ENCODE measurements around the gene APIP.
A peak's percentile ranks its signal among the peaks of the same experiment; 100 is the strongest.

The APIP gene

DNA sequence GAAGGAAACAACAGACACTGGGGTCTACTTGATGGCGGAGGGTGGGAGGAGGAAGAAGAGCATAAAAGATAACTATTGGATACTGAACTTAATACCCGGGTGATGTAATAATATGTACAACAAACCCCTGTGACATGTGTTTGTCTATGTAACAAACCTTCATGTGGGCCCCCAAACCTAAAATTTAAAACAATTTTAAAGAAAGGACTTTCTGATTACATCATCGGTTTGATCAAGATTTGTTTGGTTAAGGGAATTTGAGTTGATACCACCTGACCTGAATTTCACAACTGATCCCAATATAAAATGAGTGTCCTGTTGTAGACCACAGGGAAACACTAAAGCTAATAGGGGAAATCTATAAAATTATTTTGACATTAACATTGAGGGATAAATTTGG, 34.3 kb downstream of the APIP start:
- no peak for DNase-seq

DNA sequence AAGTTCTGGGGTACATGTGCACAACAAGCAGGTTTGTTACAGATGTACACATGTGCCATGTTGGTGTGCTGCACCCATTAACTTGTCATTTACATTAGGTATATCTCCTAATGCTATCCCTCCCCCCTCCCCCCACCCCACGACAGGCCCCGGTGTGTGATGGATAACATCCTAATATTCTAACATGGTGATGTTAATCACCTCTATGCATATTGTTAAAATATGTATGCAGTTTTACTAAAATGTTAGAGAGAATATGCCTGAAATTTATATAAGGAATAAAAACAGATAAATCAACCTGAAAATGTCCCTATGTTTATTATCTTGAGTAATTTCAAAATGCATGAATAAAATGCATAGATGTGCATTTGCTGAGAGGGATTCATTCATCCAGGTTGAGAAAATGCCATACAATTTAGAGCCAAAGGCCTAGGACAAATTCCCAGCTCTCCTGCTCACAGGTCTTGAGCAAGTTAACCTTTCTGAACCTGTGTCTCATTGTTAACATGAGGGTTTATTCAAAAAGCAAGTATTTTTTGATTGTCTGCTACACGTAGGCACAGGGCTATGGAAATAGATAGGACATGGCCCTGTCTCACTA, 38.7 kb downstream of the APIP start:
- no peak for DNase-seq

DNA sequence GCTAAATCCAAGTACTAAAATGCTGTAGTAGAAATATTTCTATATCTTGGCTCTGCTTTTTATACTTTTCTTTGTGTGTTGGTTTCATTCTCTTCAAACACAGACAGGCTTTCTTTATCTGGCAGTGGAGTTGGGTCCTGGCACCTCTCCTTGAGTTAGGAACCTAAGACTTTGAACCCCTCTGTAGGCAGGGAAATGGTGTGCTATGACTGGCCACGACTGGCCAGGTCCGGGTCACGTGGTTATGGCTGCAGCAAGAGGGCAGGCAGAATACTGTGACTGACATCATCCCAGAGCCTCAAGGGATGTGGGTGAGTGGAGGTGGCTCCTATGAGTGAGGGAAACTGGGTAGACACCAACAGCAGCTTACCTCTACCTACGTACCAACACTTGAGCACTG, 42.0 kb downstream of the APIP start:
- no peak for DNase-seq

DNA sequence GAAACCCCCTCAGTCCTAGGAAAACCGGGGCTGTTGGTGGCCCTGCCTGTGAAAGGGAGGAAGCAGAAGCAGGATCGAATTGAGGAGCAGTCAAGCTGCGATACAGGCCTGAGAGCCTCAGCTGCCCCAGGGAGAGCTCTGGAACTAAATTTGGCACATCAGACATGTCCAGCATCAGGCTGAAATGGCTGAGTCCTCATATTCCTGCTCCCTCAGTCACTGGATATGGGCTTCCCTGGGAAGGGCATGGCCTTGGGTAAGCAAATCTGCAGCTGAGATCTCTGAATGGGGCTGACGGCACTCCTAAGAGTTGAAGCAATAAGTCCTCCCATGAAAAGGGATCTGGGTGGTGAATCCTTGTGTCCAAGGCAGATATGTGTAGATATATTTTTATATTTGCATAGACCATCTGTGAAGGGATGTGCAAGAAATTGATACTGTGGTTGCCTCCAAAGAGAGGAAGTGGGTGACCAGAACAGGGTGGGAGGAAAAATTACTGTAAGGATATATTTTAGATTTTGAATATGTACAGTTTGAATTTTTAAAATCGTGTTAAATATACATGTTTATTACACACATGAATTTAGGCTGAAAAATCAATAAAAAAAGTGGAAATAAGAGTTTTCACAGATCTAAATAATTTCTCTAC, 45.5 kb downstream of the APIP start:
- peak; percentile 14 to 26 for DNase-seq

DNA sequence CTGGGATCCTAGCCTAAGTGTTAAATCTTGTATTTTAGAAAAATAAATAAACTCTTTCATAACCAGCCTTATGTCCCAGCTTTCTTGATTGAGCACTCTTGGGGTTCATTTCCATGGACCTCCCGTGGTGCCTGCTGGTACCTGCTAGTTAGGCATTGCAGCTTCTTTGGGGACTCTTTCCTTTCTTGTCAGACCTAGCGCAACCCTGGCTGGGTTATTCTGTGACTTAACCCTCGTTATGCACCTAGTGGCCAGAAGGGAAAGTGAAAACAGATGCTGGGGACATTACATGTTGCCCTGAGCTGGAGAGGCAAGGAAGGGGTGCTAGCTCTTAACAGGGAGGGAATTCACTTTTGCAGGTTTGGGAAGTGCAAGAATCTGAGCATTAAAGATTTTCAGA, 46.8 kb downstream of the APIP start:
- no peak for DNase-seq

DNA sequence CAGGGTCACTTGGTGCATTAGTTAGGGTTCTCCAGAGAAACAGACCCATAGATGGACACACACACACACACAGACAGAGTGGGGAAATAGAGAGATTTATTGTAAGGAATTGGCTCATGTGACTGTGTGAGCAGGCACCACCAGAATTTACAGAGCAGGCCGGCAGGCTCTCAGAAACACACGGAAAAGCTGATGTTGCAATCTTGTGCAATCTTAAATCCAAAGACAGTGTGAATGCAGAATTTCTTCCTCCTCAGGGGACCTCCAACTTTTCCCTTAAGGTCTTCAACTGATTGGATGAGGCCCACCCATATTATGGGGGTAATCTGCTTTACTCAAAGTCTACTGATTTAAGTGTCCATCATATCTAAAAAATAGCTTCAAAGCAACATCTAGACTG, 49.8 kb downstream of the APIP start:
- DNase-seq, result no peak

DNA sequence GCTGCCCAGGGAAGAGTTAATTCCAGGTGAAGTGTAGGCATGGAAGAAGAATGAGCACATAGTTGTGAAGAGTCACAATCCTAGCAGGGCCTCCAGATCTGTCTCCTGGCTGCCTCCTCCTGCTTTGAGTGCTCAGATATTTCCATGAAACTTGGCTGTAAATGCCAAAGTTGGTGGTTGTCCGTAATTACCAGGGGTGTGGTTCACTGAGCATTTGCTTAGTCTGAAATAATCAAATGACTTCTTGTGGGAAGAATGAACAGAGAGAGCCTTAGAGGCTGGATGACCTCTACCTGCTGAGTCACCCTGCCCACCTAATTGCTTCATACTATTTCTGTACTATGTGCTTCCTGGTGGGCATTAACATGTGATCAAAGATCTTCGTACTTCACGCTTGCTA, 50.9 kb downstream of the APIP start:
- DNase-seq, result no peak

DNA sequence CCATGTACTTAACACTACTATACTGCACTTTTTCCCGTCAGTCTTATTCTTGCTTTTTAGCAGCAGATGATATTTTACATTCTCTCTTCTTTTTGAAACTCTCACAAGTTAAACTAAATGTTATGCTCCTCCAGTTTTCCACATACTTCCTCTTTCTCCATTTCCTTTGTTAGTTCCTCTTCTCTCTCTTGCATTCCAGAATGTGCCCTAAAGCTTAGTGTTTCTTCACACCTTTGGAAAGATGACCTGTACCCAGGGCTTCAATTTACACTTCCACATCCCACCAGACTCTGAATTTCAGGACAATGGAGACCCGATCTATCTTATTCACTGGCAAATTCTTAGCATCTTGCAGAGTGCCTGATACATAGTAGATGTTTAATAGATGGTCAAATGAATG, 51.8 kb downstream of the APIP start:
- DNase-seq, result peak; percentile 76 to 77

DNA sequence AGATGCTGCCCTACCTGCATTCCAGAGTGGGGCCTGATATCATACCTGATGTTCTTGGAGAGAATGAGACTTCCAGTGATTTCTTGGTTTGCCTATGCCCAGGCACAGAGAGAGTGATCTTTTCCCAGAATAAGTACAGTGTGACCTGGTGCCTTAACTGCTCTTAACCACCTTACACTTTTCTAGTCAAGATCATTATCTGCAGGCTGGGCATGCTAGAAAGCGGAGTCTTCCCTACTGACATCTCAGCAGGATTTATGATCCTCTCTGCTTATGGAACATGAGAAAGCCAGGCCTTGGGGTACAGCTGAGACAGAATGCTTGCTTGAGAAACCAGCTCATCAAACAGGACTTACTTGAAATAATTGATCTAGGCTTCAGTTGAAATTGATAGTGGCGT, 53.1 kb downstream of the APIP start:
- DNase-seq, result no peak

DNA sequence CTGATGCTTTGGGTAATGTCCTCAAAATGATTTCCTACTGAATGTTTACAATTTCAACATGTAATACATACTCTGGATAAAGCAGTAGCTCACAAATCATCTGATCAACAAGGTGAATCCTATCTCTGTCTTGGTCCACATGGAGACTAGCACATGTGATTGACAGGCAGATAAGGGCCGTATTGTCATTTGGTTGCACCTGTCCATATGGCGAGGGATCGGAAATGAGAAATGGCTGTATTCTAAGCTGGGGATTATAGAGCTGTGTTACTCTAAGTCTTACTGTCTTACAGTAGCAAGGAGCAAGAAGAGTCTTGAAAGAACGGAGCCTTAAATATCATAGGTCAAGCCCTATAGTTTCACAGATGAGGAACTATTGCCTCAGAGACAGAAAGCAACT, 55.7 kb downstream of the APIP start:
- DNase-seq, result no peak

DNA sequence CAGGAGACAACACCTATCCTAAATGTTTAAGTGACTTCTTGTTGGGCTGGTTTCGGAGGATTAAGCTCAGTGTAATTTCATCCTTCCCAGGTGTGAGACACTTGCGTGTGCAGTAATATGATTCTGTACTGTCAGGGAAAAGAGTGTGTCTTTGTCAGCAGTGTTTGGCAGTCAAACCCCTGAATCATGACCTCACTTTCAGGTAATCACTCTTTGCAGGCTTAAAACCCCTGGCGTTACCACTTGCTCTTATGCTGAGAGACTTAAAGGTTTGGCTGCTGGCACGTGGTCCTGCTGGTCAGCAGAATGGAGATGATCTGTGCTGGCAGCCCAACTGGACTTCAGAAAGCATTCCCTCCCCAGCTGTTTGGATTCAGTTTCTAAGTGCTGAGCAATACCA, 56.1 kb downstream of the APIP start:
- no peak for DNase-seq

DNA sequence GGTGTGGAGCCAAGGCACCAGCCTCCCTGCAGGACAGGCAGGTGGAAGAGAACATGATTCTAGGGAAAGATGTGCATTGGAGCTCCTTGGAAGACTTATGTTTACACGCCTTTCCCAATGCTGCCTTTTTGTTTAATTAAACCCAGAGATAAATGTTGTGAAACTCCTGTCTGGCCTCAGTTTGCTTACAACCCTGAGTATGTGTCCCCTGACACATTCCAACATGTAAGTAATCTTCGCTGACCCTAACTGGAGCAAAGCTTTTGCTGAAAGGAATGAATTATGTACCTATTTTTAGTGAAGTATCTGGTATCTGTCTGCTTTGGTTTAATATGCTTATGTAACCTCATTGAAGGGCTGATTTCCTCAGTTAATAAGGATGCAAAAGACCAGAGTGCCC, 56.7 kb downstream of the APIP start:
- no peak for DNase-seq

DNA sequence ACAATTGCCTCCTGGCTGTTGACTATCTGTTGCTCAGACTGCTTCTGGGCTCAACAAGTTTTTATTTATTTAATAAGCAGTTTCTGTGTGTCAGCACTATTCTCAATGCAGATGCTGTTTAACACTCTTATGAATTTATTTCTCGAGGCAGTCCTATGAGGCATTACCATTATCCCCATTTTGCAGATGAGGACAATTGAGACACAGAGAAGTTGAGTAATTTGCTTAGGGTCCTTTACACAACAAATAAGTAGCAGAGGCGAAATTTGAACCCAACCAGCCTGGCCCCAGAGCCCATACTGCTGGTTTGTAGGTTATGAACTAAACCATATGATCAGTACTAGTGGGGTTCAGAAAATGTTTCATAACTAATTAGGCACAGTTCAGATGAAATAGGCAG, 58.7 kb downstream of the APIP start:
- no peak for DNase-seq

DNA sequence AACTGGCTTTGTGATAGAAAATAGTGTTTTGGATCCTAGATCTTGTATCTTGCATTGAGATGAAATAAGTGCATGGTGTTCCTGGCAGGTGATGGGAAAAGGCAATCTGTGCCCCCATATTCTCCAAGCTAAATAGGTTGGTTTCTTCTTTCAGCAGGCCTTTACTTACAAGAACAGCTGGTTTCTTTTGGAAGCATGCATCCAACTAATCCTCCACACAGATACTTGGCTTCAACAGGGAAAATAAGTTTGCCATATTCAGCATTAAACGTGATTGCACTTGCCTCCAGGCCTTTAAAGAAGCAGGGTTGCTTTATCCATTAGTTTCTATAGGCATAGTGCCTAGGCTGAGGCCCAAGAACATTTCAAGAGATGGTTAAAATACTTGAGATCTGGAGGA, 59.9 kb downstream of the APIP start:
- DNase-seq, result no peak

DNA sequence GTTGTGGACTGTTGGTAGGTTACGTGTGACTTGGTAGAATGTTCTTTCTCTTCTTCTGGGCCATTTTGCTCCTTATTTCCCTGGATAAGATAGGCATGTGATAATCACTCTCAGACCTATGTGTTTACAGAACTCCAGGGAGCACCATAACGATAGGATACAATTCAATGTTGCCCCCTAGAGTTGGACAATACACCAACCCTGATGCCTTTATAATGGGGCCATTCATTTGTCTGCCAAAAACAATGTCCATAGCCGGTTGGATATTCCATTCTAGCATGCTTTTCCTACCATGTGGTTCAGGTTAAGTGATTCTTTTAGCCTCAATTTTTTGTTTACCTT, 60.5 kb downstream of the APIP start:
- no peak for DNase-seq

DNA sequence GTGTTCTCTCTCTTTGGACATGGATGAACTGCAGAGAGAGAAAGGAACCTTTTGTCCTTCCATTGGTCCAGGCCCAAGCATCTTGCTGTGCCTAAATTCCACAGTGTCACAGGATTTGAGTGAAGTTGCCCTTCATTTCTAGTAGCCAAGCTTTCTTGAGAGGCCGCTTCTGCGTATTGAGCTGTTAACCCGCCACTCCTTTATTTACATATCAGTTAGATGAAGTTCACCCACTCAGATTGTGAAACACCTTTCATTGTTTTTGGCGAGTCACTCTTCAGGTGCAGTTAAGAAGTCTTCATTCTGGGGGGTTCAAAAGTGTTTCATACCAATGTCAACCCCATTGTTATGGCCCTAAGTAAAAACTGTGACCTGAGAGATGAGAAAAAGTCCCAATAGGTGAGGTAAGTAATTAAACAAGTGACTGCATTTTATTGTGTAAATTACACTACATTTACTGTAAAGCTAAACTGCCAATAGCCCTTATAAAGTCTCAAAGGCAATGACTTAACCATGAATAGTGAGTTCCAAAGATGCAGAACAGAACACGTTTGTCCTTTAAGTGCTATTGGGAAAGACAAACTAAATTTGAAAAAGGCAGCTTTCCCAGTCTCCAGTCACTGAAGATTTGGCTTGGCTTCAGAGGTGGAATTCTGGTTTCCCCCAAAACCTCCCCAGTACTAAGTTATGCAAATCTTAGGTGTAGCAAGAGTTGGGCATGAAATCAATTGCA, 61.0 kb downstream of the APIP start:
- DNase-seq, result no peak

DNA sequence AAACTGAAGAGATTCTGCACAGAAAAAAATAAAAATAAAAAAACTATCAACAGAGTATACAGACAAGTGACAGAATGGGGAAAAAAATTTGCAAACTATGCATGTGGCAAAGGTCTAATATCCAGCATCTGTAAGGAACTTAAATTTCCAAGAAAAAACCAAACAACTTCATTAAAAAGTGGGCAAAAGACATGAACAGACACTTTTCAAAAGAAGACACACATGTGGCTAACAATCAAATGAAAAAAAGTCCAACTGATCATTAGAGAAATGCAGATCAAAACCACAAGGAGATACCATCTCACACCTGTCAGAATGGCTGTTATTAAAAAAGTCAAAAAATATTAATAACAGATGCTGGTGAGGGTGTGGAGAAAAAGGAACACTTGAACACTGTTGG, 64.3 kb downstream of the APIP start:
- no peak for DNase-seq

DNA sequence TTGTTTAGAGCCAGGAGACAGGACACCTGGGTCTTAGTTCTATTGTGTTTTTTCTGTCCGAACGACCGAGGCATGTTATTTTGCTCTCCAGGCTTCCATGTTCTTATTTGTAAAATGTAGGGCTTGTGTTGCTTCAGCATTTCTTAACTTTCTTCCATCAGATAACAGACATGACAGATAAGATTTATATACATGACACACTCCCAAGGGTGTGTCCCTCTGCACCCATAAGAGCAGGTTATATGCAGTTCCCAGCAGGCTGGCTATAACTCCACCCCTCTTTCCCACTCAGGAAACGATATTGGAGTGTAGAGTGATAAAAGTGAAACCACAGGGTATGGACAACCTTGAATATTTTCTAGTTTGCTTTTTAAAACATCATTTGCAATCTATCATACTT, 65.8 kb downstream of the APIP start:
- DNase-seq, result no peak

DNA sequence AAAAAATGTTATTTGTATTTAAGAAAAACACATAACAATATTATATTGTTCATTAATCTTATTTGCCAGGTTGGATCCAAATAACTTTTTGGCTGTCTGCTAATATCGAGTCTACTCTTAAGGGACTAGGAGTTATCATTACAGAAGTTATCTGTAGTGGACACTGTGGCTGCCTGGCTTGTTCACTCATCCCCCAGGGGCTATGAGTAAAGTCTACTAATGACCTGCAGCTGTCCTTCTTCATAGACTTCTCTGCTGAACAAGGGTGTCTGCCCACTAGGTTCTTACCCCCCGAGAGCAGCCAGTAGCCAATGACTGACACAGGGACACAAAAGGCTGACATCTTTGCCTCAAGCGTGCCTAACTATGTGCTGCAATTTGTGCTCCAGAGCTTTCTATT, 69.7 kb downstream of the APIP start:
- no peak for DNase-seq

DNA sequence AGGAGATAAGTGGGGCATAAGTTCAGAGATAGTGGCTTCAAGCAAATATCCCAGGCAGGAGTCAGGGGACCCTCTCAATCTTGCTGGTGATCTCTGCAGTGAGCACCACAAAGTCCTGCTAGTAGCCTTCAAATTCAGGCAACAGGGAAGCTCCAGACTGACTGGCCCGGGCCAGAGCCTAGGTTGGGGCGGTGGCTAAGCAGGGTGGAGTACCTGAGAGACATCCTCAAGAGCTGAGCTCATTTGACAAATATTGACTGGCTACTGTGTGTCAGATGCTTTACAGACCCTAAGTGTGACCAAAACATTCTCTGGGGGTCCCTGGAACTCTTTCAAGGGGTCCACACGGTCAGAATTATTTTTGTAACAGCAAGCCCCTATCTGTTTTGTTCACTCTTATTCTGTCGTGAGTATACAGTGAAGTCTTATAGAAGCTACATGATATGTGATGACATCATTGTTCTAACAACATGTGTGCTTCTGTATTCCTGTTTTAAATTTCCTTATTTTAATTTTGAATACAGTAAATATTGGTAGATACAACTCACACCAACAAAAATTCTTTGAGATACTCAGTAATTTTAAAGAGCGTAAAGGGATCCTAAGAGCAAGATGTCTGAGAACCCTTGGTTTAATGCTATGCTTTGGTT, 71.6 kb downstream of the APIP start:
- DNase-seq, result no peak

DNA sequence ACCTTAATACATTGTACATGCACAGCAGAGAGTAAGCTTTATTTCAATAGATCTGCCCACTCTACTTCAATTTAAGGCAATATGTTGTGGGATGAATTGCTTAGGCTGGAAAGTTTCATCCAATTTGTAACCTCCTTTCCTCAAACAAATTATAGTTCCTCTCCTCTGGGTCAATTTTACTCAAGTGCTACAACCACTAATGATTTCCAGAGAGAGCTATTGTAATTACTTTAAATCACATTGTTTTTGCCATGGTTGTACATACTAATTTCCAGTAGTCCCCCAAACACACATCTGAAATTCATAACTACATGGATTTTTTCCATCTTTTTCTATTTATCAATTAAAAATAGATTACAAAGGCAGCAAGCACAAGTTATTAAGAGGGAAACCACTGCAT, 72.9 kb downstream of the APIP start:
- DNase-seq, result no peak

DNA sequence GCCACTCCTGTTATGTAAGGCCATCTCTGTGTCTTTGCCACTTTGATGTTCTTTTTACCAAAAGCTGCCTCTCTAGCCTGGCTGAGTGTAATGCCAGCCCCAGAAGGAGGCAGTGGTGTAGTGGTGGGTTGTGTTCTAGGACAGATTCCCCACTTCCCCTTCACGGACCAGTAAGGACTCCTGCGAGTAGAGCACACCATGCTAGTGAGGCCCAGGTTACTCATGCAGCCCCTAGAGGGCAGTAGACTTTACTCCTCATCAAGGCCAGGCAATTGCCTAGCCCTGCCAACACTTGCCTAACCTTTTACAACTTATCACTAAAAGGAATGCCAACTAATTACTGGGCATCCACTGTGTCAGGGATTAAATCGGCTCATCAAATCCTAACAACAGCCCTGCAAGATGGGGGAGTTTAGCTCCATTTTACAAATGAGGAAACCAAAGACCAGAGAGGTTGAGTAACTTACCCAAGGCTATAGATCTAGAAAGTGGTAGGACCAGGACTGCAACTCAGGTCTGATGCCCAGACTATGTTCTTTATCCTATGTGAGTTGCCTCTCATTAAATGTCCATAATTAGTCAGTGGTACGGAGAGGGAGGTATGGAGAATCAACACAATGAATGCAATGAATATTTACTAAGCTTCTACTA, 75.3 kb downstream of the APIP start:
- peak; percentile 84 for DNase-seq

DNA sequence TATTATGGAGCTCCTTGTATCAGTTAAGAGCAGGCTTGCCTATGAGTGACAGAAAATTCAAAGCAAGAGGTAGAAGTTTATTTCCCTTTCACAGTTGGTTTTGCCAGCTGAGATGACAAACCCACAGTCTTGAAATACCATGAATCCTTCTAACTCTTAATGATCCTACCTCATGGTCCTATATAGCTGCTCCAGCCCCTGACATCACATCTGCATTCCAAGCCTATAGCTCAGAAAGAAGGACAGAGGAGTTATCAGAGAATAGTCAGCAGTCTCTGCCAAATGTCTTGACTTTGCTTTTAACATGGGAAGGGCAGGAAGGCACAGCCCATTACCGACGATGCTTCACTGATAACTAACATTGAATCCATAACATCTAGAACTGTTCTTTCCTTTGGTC, 76.2 kb downstream of the APIP start:
- no peak for DNase-seq

Measured in Kasumi-1 (cell line).